GM18508 (cell line): ENCODE results near the gene TBC1D3G.
"Not testable (repeated sequence)": the region's sequence is repeated elsewhere in the genome, so short reads cannot be mapped to it uniquely, and the experiment has no call there.

ENCODE experiments used
- ATAC-seq: cut with Tn5 transposase; IDR thresholded peaks from one replicate; pipeline ENCODE4 v1.9.1; 2021; ENCODE audit warnings: moderate number of reproducible peaks; ENCODE audit not compliant: insufficient read depth, unreplicated experiment

Gene TBC1D3G

DNA sequence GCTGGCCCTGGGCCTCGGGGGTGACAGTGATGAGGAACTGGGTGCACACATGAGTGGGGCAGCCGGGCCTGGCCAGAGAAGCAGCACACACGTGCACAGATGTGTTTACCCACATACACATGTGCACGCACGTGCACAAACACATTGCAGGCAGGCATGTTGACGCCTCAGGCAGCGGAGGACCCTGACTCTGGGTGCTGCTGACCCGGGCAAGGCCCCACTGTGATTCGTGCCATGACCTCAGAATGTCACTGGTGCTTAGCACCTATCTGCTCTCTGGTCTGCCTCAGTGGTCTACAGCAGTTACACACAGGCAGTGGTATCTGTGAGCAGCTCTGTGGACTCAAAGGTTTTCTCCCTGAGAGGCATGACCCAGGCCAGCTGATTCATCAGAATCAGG is at the start of gene TBC1D3G:
Gene TBC1D3G (plus strand): TSS at position 301 of the 400 bp plus-strand sequence. CDS start 1,528 bp downstream, outside the sequence.
- not testable (repeated sequence) for ATAC-seq

DNA sequence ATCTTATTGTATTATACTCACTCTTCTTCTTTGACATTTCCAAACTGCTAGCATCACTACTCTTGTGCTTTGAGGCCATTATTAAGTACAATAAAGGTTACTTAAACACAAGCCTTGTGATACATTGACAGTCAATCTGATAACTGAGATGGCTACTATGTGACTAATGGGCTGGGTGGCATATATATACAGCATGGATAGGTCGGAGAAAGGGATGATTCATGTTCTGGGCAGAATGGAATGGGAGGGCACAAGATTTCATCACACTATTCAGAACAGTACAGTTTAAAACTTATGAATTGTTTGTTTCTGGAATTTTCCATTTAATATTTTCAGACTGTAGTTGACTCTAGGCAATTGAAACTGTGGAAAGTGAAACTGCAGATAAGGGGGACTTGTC is 40.4 kb upstream of the TBC1D3G start:
- ATAC-seq = not testable (repeated sequence)

DNA sequence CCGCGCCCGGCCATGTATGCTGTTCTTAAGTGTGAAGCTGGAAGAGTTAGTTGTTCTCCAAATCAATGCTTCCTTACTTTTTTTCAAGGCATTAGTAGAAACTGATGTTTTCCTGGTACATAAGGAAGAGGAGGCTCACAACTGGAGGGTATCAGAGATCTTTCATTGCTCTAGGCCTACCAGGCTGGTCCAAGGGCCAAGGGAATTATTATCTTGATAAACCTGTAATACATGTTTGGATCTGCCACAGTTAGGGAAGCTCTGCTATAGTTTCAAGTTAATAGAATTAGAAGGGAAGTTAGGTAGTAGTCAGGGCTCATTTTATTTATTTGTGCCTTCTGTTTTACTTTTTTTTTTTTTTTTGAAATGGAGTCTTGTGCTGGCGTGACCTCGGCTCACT is 39.5 kb upstream of the TBC1D3G start:
- not testable (repeated sequence) for ATAC-seq

DNA sequence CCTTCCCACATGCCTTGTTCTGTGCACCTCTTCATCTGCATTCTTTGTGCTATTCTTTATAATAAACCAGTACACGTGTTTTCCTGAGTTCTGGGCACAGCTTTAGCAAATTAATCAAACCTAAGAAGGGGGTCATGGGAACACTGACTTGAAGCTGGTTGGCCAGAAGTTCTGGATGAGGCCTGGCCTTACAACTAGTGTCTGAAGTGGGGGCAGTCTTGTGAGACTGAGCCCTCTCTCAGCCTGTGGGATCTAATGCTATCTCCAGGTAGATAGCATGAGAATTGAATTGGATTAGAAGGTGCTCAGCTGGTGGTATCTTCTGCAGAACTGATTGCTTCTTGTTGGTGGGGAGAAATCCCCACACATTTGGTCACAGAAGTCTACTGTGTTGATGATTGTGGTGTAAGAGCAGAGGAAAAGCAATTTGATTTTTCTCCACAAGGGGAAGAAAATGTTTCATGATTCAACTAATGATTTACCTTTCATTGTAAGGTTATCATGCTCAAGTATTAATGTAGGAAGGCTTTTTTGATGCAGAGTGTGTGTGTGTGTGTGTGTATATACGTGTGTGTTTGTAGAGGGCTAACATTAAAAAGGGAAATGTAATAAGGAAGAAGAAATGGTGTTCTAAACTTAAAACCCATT is 33.6 kb upstream of the TBC1D3G start:
- ATAC-seq = not testable (repeated sequence)

DNA sequence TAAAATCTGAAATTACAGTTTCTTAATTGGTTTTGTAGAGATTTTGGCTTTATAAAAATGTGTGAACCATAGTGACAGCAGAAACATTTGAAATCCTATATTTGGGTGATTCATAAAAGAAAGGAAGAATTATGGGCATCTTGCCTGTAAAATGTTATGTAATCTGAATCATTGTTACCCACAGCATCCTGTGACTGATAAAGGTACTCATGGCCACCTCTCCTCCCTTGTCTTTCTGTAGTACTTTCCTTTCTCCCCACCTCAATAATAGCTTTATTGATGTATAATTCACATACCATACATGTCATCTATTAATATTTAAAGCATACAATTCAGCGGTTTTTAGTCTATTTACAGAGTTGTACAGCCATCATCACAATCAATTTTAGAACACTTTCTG is 28.5 kb upstream of the TBC1D3G start:
- not testable (repeated sequence) for ATAC-seq

DNA sequence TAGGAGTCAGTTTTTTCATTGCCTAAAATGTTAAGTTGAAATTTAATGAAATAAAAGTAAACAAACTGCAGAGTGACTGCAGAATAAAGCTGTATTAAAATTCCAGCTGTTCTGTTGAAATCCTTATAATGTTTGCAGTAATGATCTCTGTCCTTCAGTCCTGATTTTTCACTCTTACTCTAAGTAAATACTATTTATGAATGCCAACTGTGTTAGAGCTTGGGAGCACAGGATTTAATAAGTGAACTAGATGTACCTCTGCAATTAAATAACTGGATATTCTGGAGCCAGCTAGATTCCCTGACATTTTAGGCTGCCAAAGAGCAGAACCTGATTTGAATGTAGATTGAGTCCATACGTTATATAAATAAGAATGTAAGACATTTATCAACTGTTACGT is 7.9 kb upstream of the TBC1D3G start:
- not testable (repeated sequence) for ATAC-seq

DNA sequence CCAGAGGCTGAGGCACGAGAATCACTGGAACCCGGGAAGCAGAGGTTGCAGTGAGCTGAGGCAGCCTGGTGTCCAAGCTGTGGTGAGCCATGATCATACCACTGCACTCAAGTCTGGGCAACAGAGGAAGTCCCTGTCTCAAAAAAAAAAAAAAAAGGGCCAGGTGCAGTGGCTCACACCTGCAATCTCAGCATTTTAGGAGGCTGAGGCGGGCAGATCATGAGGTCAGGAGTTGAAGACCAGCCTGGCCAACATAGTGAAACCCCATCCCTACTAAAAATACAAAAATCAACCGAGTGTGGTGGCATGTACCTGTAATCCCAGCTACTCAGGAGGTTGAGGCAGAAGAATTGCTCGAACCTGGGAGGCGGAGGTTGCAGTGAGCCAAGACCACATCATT is 38.8 kb downstream of the TBC1D3G start:
- ATAC-seq = not testable (repeated sequence)

DNA sequence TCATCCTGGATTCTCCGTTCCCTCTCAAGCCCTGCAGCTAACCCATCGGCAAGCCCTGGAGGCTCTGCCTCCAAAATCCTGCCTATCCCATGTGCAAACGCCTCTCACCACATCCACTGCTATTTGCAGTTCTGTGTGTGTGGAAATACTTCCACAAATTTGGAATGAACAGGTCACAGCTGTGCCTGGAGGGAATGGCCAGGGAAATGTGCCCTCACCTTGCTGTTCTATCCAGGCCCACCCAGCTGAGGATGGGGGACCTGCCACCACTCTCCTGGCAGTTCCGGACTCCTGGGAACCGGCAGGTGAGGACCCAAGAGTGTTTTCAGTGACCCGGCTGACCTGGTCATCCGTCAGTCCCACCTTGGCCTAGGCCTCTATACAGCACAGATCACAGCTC is 52.3 kb downstream of the TBC1D3G start:
- ATAC-seq = not testable (repeated sequence)
